ENCODE results near the gene TIGD3.

TIGD3 gene

DNA sequence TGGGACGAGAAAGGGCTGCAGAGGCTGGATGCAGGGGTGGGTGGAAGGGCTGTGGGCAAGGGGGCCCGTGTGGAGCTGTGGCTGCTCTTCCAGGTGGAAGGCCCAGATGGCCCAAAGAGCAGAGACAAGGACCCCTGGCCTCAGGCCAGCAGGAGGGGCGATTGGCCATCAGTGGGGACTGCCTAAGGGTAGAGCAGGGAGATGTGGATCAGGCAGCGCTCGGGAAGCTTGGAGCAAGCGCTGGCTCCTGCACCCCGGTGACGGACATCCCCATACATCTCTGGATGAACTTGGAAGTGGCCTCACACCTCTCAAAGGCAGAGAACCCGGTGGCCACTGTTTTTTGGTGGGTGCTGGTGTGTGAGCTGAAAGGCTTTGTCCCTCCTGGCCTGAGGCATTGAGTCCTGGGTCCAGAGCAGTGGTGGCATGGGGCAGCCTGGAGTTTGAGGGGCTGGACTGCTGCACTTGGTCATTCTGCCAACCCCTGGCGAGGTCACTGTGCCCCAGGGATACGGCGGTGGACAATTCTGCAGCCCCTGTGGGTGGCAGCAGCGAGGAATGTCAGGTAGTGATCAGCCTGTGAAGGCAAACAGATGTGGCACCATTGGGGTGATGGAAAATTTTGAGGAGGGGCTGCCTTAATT, 37.8 kb downstream of the TIGD3 start:
- DNase-seq = no peak

DNA sequence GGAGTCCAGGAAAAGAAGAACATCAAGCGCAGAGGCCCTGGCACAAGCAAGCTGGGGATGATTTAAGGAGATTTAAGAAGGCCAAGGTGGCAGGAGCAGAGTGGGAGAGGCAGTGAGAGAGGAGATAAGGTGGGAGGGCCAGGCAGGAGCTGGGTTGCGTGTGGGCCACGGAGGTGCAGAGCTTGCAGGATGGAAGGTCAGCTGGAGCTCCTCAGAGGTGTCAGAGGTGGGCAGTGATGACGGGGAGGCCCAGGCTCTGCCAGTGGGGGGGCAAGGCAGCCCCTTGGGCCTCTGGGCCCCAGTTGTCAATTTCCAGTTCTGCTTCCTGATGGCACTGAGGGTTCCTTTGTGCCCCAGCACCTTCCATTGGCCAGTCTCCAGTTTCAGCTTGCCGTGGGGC, 38.3 kb downstream of the TIGD3 start:
- no peak for DNase-seq

DNA sequence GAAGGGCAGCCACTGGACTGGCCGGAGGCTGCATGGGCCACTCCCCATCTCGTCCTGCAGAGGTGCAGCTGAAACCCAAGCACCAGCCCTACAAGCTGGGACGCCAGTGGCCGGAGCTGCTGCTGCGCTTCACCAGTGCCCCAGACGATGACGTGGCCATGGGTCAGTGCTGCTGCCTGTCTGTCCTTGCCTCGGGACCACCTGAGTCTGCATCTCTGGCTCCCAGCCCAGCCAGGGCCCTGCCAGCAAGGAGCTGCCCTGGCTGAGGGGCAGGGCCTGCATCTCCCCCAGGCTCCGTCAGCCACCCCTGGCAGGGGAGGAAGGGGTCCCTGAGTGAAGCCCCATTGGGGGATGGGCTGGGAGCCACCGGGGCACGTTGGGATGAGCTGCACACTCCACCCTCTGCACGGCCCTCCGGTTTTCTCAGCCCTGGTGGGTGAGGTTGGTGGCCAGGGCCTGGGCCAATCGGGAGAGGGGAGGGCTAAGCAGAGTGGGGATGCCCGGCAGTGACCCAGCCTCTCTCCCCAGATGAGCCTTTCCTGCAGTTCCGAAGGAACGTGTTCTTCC, 39.0 kb downstream of the TIGD3 start:
- no peak for DNase-seq

DNA sequence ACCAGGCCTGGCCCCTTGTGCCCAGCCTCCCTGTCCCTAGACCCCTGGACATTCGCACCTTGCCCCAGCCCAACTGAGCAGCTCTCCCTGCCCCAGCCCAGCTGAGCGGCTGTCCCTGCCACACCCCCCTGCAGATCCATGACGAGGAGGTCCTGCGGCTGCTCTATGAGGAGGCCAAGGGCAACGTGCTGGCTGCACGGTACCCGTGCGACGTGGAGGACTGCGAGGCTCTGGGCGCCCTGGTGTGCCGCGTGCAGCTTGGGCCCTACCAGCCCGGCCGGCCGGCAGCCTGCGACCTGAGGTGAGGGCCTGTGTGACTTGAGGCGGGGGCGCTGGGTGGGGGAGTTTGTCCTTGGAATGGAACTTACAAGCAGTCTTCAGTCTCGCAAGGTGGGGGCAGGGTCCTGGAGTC, 39.6 kb downstream of the TIGD3 start:
- DNase-seq = no peak

DNA sequence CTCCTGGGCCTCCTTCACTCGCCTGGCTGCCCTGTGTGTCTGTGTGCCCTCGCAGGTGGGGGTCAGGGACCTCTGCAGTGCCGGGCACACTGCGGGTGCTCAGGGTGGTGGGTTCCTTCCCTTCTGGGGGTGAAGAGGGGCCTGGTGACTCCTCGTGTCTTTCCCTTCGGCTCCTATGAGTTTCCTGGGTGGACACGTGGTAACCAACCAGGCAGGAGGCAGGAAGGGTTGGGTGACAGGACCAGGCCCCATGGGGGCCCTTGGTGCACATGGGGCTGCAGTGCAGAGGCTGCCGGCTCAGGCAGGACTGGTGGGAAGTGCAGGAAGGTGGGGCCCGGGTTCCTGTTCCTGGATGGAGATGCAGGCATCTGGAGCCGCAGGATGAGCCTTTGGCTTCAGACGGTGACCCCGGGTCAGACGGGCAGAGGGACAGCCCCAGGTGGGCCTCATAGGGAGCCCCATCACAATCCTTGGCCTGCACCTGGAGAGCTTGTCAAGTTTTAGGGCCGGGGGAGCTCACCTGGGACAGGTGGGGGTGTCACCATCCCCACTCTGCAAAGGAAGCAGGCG, 41.5 kb downstream of the TIGD3 start:
- no peak for DNase-seq

DNA sequence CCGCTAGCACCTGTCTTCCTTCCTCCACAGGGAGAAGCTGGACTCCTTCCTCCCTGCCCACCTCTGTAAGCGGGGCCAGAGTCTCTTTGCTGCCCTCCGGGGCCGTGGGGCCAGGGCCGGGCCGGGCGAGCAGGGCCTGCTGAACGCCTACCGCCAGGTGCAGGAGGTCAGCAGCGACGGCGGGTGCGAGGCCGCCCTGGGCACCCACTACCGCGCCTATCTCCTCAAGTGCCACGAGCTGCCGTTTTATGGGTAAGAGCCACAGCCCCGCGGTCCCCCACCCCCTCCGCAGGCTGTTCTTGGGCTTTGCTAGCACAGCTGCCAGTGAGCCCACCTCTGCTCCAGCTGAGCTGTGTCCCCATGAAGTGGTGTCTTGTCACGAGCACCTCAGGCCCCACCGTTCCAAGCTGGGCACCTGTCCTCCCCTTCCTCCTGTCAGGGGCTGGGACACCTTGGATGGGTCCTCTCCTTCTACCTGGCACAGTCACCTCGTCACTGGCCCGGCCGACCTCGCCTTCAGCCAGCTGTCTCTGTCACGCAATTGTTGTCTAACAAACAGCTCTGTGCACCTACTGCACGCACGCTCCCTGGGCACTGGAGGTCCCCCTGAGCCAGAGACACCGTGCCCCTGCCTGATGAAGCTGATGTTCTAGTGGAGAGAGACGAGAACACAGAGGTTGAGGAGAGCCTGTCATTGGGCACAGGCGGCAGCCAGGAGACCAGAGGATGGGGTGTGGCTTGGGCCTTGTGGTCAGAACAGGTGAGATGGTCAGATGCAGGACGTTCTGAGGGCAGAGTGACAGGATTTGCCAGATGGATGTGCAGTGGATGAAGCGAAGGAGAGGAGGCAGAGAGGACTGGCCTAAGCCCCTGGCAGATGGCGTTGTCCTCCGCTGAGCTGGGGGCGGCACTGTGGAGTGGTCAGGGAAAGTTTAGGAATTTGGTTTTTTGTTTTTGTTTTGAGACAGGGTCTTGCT, 42.5 kb downstream of the TIGD3 start:
- DNase-seq = no peak

DNA sequence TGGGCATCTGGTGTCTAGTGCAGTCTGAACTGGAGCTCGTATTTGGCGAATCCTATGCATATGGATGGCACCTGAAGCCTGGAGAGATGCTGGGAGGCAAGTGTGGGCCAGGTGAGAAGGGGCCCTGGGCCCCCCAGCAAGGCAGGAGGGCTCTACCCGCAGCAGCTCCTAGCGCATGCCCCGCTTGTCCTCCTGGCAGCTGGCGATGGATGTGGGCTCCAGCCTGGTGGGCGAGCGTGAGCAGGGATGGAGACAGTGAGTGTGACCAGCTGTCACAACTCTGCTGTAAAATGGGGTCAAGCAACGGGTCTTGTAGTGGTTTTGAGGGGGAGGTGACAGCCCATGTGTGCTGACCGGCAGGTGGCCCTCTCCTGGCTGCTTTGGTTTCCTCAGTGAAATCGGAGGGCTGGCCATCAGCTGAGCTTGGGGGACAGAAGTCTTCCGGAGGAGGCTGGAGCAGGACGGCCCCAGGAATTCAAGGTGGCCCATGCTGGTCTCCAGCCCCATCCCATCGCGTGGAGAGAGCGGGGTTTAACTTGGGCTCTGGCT, 43.9 kb downstream of the TIGD3 start:
- DNase-seq = no peak

DNA sequence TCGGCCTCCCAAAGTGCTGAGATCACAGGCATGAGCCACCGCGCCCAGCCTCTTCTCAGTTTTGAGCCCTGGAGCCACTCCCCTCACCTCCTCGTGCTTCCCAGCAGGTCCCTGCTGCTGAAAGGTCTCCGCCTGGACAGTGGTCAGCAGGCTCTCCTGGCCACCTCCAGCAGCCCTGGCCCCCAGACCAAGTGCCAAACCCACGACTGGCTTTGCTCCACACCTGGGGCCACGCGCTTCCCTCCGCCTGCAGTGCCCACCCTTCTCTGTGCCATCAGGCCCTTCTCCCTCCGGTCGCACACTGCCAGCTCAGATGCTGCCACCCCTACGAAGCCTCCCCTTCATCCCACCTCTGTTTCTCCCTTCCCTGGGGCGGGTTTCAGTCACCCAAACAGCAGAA, 44.7 kb downstream of the TIGD3 start:
- DNase-seq = no peak

DNA sequence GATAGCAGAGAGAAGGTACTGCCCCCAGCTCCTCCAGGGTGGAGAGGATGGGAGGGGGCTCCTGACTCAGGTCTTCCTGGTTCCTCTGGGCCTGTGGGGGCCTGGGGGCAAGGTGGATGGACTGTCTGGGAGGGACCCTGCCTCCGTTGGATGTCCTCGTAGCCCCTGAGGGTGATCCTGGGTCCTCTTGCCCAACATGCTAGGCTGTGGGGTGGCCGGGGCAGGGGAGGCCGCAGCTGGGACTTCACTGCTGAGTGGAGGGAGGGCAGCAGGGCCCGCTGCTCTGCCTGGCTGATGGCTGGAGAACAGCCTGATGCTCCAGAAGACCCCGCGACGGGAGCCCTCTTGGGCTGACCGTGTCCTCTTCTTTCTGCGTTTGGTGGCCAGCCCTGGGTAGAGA, 45.3 kb downstream of the TIGD3 start:
- DNase-seq = no peak

DNA sequence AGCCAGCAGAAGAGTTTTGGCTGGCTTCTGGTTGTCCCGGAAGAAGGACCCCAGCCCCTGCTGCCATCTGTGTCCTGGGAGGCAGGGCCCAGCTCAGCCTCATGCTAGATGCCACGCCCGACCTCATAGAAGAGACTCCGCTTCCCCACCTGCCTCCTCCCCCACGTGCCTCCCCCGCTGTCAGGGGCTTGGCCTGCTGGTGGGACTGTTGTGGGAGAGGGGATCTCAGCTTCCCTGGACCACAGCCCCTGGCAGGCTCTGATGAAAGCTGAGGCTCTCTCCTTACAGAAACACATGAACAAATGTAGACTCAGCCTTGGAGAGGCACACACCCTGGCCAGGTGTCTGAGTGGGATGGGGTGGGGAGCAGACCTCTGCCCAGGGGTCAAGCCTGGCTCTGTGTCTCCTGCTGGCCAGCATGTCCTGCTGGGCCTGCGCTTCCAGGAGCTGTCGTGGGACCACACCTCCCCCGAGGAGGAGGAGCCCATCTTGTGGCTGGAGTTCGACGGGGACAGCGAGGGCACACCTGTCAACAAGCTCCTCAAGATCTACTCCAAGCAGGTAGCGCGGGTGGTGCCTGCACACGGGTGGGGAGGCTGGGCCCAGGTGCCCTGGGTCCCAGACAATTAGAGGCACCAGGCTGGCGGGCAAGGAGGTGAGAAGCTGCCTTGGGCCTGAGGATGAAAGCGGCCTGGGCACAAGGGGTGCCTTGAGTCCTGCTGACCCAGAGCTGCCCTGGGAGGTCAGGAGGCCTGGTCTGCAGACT, 45.9 kb downstream of the TIGD3 start:
- no peak for DNase-seq

DNA sequence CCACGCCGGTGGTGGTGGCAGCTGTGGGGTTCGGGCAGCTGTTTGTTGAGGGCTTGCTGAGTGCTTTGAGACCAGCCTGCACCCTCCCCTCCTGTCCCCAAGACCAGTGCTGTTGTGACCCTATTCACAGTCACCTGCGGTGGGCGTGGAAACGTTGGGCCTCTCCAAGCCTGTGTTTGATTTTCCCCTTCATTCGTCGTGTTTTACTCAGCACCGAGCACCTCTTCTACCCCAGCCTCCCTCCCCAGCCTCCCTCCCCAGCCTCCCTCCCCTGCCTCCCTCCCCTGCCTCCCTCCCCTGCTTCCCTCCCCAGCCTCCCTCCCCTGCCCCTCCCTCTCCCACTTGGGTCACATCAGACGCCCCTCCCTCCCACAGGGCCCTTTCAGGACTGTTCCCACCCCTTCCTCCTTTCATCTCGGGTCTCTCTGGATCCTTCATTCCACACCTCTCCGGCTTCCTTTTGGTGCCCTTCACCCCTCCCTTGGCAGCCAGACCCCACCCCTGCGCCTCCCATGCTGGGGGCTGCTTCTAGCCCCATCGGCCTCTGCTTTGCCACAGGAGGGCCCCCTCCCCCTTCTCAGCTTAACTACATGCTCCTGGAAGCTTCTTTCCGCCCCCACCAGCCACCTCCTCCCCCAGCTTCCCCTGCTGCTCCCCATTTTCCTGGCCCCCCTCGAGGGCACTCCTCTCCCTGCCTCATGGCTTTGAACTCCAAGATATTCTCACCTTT, 46.7 kb downstream of the TIGD3 start:
- DNase-seq = no peak

DNA sequence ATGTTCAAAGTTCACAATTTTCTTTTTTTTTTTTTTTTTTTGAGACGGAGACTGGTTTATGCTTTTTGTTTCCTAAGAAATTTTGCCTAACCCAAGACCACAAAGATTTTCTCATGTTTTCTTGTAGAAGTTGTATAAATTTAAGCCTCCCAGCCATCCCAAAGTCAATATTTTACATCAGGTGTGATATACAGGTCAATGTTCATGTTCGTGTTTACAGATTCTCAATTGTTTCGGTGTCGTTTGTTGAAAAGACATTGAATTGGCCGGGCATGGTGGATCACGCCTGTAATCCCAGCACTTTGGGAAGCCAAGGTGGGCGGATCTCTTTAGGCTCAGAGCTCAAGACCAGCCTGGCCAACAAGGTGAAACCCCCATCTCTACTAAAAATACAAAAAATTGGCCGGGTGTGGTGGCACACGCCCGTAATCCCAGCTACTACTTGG, 47.3 kb downstream of the TIGD3 start:
- DNase-seq = no peak

DNA sequence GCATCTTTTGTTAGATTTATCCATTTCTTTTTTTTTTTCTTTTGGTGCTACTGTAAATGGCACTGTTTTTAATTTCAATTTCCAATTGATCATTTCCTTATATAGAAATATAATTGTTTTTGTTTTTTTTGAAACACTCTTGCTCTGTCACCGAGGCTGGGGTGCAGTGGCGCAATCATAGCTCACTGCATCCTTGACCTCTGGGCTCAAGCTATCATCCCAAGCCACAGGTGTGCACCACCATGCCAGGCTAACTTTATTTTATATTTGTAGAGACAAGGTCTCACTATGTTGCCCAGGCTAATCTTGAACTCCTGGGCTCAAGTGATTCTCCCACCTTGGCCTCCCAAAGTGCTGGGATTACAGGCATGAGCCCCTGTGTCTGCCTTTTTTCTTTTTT, 48.2 kb downstream of the TIGD3 start:
- DNase-seq = no peak

DNA sequence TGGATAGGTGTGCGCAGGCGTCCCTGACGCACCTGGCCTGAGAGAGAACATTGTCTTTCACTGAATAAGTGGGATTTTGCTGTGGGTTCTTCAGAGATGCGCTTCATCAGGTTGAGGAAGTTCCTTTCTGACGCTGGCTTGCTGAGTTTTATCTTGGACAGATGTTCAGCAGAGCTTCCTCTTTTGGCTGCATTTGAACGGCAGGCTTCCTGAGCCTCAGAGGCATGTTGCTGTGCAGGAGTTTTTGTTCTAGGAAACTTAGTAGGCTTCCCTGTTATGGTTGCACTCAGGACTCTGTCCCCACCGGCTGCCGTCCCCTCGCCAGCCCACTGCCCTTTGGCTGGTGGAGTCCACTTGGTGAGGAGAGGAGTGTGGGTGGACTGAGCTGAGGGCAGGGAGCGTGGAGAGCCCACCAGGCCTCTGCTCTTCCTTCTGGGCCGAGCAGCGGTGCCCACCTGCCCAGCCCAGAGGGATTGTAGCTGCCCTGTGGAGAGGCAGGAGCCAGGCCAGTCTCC, 49.1 kb downstream of the TIGD3 start:
- no peak for DNase-seq

DNA sequence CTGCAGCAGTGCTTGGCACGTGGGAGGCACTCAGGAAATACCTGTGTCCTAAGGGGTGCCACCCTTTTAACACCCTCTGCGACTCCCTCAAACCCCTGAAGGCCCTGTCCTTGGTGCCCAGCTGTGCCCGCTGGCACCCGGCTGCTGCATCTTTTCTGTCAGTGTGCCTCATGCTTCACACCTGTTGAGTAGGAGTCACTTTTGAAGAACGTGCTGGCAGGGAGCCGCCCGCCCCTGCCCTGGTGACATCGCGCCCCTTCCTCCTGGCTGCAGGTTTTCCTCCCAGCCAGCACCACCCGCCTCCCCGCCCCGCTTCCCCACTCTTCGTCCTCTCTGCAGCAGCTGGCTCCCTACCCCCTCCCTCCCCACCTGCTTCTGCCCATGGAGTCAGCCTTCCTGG, 49.7 kb downstream of the TIGD3 start:
- no peak for DNase-seq

DNA sequence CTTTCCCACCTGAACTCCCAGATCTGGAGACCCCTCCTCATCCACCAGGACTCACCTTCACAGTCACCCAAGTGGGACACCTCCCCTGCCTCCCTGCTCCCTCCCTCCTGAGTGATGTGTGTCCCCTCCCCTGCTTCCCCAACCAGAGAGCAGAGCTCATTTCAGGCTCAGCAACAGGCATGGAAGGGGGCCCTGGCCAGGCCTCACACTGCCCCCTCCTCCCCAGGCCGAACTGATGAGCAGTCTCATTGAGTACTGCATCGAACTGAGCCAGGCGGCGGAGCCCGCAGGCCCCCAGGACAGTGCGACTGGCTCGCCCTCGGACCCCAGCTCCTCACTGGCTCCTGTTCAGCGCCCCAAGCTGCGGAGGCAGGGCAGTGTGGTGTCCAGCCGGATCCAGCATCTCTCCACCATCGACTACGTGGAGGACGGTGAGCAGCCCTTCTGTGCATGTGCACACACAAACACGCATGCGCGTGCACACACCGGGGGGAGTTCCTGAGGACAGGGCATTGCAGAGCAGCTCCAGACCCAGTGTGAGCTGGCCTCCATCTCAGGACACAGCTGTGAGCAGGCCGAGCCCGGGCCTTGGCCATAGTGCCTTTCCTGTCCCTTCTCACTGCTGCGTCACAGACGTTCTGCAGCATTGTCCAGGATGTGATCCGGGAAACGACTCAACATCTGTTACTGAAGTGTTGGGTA, 50.2 kb downstream of the TIGD3 start:
- no peak for DNase-seq
